Middle frontal gyrus (tissue), 1 donor: ENCODE data around the gene RPL13A.
"Not testable (repeated sequence)": the region's sequence is repeated elsewhere in the genome, so short reads cannot be mapped to it uniquely, and the experiment has no call there.

Experiments
- DNase-seq: peaks from one replicate; pipeline ENCODE4 v3.0.0-alpha.2; 2015; ENCODE audit warnings: low spot score; ENCODE audit errors: extremely low spot score

Gene RPL13A

DNA sequence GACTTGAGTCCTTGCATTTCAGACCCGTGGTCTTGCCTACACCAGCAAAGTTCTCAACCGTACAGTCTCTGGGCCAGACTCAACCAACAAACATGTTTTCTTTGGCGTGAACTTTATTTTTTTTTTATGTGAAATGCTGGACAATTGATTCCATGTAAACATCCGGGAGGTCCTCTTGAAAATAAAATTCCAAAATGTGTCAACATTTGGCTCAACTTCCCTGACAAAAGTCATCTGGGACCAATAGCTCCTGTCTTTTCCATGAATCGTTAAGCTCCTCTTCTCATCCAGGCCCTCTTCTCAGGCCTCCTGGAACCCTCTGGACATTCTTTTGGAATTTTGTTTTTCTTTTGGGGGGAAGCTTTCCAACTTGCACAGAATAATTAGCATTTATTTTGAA, 31.6 kb upstream of the RPL13A start:
- DNase-seq = no peak

GRCh38 chr19:49456326-49456725, 31.1 kb upstream of the RPL13A start:
- DNase-seq = no peak

- no peak for DNase-seq
Observed at GRCh38 chr19:49458567-49458903, 28.9 kb upstream of the RPL13A start.

DNA sequence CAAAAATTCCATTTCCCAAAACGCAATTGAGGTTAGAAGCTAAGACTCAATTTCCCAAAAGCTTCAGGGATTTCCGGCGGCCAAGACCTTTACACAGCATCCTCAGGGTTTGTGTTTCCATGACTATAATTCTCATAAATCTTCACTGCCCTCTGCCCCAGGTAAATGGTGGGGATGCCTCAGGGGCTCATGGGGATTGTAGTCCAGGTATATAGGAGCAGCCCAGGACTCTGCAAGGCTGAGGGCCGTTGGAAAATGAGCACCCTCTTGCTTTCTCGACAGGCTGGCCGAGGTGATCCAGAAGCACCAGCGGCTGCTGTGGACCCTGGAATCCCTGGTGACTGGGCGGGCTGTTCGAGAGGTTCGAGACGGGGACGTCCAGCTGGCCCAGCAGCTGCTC, 28.0 kb upstream of the RPL13A start:
- DNase-seq = no peak

DNA sequence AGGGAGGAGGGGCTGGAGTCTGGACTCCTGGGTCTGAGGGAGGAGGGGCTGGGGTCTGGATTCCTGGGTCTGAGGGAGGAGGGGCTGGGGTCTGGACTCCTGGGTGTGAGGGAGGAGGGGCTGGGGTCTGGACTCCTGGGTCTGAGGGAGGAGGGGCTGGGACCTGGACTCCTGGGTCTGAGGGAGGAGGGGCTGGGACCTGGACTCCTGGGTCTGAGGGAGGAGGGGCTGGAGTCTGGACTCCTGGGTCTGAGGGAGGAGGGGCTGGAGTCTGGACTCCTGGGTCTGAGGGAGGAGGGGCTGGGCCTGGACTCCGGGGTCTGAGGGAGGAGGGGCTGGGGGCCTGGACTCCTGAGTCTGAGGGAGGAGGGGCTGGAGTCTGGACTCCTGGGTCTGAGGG, 26.3 kb upstream of the RPL13A start:
- DNase-seq = not testable (repeated sequence)

DNA sequence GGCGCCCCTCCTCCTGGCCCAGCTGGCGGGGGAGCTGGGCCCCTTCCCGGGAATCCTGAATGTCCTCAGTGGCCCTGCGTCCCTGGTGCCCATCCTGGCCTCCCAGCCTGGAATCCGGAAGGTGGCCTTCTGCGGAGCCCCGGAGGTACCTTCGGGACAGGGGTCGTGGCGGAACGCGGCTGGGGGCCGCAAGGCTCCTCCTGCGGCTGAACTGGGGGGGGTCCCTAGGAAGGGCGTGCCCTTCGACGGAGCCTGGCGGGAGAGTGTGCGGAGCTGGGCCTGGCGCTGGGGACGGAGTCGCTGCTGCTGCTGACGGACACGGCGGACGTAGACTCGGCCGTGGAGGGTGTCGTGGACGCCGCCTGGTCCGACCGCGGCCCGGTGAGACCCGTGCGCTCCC, 25.8 kb upstream of the RPL13A start:
- DNase-seq = no peak

DNA sequence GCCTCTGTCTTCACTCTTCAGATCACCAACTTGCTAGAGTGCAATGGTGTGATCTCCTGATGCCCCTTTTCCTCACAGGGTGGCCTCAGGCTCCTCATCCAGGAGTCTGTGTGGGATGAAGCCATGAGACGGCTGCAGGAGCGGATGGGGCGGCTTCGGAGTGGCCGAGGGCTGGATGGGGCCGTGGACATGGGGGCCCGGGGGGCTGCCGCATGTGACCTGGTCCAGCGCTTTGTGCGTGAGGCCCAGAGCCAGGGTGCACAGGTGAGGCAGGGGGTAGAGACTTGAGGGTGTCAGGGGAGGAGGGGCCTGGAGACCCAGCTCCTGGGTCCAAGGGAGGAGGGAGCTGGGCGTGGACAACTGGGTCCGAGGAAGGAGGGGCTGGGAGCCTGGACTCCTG, 24.9 kb upstream of the RPL13A start:
- no peak for DNase-seq

DNA sequence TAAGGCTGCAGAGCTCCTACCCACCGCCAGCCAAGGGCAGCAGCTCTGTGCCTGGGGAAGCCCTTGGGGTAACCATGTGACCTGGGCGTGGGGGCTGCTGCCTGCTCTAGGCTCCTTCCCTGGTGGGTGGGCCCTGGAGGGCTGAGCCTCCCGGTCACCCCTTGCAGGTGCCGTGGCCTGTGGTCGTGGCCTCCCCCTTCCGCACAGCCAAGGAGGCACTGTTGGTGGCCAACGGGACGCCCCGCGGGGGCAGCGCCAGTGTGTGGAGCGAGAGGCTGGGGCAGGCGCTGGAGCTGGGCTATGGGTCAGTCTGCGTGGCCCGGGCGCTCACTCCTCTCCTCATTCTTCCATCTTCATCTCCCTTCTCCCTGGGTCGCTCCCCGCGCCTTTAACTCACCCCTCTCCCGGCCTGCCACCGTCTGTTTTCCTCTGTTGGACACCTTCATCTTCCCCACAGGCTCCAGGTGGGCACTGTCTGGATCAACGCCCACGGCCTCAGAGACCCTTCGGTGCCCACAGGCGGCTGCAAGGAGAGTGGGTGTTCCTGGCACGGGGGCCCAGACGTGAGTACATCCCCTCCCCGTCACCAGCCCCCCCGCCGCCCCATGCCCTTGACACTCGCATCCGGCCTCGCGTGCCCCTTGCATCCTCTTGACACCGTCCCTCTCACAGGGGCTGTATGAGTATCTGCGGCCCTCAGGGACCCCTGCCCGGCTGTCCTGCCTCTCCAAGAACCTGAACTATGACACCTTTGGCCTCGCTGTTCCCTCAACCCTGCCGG, 23.3 kb upstream of the RPL13A start:
- no peak for DNase-seq

GRCh38 chr19:49465371-49465770, 22.0 kb upstream of the RPL13A start:
- DNase-seq = no peak

GRCh38 chr19:49468199-49468598, 19.2 kb upstream of the RPL13A start:
- no peak for DNase-seq

DNA sequence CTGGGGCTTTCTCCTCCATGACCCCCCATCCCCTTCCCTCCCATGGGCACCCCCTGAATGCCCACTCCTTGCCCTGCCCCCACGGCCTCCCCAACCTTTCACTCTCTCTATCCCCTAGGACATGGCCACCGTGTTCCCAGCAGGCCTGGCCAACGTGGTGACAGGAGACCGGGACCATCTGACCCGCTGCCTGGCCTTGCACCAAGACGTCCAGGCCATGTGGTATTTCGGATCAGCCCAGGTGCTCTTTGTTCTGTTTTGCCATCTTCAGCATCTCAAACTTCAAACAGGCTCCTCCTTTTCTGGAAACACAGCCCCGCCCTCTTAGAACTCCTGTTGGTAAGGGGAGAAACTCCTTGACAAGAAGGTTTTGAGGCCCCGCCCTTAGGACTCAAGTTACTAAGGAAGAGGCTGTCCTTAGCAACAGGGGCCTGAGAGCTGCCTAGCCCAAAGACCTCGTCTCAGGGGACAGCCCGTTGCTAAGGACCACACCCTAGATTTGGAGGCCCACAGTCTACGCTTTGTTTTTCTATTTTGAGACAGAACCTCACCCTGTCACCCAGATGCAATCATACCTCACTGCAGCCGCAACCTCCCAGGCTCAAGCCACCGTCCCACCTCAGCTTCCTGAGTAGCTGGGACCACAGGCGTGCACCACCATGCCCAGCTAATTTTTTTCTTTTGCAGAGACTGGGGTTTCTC, 18.5 kb upstream of the RPL13A start:
- DNase-seq = no peak

- DNase-seq = no peak
Observed at GRCh38 chr19:49469828-49470614, 17.4 kb upstream of the RPL13A start.

- DNase-seq = no peak
Observed at GRCh38 chr19:49470615-49470978, 16.8 kb upstream of the RPL13A start.

GRCh38 chr19:49472936-49473335, 14.5 kb upstream of the RPL13A start:
- no peak for DNase-seq

- DNase-seq = not testable (repeated sequence)
Observed at GRCh38 chr19:49473501-49473867, 13.9 kb upstream of the RPL13A start.

GRCh38 chr19:49473868-49474541, 13.4 kb upstream of the RPL13A start, which contains the start of gene FLT3LG:
FLT3LG (plus strand) TSS chr19:49474215; CDS start chr19:49474640, 425 bp downstream.
- no peak for DNase-seq

DNA sequence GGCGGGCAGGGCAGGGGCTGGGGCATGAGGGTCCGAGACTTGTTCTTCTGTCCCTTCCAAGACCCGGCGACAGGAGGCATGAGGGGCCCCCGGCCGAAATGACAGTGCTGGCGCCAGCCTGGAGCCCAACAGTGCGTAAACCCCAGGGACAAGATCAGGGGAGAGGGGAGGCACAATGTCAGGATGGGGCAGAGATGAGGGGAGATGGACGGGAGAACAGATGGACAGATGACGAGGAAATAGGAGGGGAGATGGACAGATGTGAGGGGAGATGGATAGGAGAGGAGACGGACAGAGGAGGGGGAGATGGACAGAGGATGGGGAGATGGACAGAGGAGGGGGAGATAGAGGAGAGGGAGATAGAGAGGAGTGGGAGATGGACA, 12.9 kb upstream of the RPL13A start:
- DNase-seq = no peak

DNA sequence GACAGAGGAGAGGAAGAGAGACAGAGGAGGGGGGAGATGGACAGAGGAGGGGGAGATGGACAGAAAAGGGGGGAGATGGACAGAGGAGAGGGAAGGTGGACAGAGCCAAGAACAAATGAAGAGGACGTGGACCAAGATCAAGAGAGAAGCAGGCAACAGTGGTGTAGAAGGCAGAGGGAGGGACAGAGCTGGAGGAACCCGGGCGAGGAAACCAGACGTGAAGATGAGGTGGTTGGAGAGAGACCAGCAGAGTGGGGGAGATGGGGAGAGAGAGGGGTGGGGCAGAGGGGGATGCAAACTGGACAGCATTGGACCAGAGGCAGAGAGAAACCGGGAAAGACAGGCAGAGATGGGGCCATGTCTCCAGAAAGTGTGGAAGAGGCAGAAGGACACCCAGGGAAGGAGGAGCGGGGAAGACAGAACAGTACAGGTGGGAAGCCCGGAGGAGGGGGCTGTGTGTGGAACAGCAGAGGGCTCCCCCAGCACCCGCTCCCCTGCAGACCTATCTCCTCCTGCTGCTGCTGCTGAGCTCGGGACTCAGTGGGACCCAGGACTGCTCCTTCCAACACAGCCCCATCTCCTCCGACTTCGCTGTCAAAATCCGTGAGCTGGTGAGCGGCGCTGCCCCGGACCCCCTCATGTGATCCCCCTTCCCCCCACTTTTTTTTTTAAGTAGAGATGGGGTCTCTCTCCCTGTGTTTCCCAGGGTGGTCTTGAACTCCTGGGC, 12.1 kb upstream of the RPL13A start:
- no peak for DNase-seq

DNA sequence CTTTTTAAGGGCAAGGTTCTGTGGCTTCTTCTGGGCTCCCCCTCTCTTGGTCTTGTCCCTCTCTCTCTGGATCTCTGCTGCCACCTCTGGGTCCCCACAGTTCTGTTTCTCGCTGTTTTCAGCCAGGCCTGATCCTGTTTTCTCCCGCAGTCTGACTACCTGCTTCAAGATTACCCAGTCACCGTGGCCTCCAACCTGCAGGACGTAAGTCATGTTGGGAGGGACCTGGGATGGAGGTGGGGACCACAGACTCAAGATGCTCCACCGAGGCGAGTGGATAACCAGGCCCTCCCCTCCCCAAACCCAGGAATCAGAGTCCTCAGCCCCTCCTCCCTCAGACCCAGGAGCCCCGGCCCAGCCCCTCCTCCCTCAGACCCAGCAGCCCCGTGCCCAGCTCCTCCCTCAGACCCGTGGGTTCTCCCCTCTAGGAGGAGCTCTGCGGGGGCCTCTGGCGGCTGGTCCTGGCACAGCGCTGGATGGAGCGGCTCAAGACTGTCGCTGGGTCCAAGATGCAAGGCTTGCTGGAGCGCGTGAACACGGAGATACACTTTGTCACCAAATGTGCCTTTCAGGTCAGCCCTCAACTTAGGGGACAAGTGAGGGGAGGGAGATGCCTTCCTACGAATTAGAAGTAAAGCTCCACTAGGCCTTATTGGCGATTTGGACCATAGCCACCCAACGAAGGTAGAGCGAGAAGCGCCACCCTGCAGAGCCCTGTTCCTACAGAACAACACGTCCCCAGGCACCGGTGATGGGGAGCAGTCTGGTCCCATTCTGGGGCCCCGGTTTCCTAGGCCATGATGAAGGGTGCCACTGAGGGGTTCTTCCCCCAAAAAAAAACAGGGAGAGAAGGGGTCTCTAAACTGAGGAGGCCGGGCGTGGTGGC, 11.2 kb upstream of the RPL13A start:
- DNase-seq = no peak

DNA sequence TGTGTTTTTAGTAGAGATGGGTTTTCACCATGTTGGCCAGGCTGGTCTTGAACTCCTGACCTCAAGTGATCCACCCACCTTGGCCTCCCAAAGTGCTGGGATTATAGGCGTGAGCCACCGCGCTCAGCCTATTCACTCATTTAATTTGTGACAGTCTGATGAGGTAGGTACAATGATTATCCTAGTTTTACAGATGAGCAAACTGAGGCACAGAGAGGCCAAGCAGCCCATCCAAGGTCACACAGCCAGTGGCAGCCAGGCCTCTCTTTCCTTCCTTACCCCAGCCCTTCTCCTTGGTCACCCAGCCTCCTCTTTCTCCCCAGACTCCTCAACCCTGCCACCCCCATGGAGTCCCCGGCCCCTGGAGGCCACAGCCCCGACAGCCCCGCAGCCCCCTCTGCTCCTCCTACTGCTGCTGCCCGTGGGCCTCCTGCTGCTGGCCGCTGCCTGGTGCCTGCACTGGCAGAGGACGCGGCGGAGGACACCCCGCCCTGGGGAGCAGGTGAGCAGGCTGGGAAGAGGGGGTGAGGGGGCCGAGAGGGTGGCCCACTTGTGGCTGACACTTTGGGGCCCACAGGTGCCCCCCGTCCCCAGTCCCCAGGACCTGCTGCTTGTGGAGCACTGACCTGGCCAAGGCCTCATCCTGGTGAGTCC, 7.3 kb upstream of the RPL13A start:
- no peak for DNase-seq
